PFSK-1 (cell line): ENCODE measurements around the gene SCN1A.

ENCODE experiments used
- FOXP2 ChIP-seq: optimal IDR thresholded peaks from 2 replicates; pipeline ENCODE3; 2011; ENCODE audit warnings: borderline replicate concordance, control low read depth, inconsistent platforms; ENCODE audit not compliant: insufficient read depth; ENCODE audit errors: extremely low read length, extremely low read depth
- POLR2AphosphoS5 ChIP-seq: IDR thresholded peaks from 2 replicates; pipeline ENCODE4 v1.6.1; 2012; ENCODE audit warnings: low read depth, mild to moderate bottlenecking, control low read depth, low read length, moderate library complexity
- SIN3A ChIP-seq: IDR thresholded peaks from 2 replicates; pipeline ENCODE4 v1.6.1; 2012; ENCODE audit warnings: mild to moderate bottlenecking, low read length, moderate library complexity, borderline replicate concordance; ENCODE audit not compliant: insufficient read depth
- TAF1 ChIP-seq: IDR thresholded peaks from 2 replicates; pipeline ENCODE4 v1.6.1; 2012; ENCODE audit warnings: low read length, control low read depth, borderline replicate concordance; ENCODE audit not compliant: insufficient read depth
- TF ChIP-seq, protein P1 (sequence below), 2 experiments: IDR thresholded peaks; 2 replicates each; pipeline versions ENCODE4 v1.6.1 to v1.8.0; 2011 to 2012; ENCODE audit warnings: low read depth in 2 of 2, low read length in 2 of 2, control low read depth in 1 of 2, inconsistent platforms in 1 of 2, mild to moderate bottlenecking in 1 of 2, moderate library complexity in 1 of 2; ENCODE audit not compliant: insufficient read depth in 1 of 2

SCN1A gene

DNA sequence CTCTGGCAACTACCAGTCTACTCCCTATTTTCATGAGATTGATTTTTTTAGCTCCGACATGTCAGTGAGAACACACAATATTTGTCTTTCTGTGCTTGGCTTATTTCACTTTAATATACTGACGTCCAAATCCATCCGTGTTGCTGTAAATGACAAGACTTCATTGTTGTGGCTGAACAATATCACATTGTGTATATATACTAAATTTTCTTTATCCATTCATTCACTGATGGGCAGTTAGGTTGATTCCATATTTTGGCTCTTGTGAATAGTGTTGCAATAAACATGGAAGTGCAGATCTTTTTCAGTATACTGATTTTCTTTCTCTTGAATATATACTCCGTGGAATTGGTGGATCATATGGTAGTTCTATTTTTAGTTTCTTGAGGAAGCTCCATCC, 168.4 kb downstream of the SCN1A start:
- TF ChIP-seq, protein P1, sequence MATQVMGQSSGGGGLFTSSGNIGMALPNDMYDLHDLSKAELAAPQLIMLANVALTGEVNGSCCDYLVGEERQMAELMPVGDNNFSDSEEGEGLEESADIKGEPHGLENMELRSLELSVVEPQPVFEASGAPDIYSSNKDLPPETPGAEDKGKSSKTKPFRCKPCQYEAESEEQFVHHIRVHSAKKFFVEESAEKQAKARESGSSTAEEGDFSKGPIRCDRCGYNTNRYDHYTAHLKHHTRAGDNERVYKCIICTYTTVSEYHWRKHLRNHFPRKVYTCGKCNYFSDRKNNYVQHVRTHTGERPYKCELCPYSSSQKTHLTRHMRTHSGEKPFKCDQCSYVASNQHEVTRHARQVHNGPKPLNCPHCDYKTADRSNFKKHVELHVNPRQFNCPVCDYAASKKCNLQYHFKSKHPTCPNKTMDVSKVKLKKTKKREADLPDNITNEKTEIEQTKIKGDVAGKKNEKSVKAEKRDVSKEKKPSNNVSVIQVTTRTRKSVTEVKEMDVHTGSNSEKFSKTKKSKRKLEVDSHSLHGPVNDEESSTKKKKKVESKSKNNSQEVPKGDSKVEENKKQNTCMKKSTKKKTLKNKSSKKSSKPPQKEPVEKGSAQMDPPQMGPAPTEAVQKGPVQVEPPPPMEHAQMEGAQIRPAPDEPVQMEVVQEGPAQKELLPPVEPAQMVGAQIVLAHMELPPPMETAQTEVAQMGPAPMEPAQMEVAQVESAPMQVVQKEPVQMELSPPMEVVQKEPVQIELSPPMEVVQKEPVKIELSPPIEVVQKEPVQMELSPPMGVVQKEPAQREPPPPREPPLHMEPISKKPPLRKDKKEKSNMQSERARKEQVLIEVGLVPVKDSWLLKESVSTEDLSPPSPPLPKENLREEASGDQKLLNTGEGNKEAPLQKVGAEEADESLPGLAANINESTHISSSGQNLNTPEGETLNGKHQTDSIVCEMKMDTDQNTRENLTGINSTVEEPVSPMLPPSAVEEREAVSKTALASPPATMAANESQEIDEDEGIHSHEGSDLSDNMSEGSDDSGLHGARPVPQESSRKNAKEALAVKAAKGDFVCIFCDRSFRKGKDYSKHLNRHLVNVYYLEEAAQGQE (IDR thresholded peaks at IDR 0.05; ENCODE audit: insufficient read depth in 1 of 2, low read depth in 2 of 2, low read length in 2 of 2): no peak
- no peak for TF ChIP-seq TAF1

DNA sequence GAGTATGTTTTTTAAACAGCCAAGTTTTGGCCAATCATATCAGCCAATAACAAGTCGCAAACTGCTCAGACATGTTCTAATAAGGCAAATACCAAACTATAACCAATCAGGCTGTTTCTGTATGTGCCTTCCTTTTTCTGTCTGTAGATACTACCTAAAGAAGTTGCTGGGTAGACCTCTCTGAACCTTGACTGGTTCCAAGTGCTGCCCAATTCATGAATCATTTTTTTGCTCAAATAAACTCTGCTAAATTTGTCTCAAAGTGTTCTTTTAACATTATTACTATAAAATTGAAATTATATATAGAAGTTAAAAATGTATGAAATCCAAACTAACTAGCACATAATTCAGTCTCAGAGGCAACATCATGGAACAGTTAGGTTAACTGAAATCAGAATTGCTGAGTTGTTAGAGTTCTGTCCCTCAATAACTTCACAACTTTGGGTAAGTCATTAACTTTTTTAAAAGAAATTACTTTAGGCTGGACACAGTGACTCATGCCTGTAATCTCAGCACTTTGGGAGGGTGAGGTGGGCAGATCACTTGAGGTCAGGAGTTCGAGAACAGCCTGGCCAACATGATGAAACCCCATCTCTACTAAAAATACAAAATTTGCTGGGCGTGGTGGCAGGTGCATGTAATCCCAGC, 169.4 kb downstream of the SCN1A start:
- TF ChIP-seq TAF1: no peak
- TF ChIP-seq, protein P1 (IDR thresholded peaks at IDR 0.05; ENCODE audit: insufficient read depth in 1 of 2, low read depth in 2 of 2, low read length in 2 of 2): no peak
- TF ChIP-seq POLR2AphosphoS5: no peak
- no peak for TF ChIP-seq FOXP2
- TF ChIP-seq SIN3A: no peak

DNA sequence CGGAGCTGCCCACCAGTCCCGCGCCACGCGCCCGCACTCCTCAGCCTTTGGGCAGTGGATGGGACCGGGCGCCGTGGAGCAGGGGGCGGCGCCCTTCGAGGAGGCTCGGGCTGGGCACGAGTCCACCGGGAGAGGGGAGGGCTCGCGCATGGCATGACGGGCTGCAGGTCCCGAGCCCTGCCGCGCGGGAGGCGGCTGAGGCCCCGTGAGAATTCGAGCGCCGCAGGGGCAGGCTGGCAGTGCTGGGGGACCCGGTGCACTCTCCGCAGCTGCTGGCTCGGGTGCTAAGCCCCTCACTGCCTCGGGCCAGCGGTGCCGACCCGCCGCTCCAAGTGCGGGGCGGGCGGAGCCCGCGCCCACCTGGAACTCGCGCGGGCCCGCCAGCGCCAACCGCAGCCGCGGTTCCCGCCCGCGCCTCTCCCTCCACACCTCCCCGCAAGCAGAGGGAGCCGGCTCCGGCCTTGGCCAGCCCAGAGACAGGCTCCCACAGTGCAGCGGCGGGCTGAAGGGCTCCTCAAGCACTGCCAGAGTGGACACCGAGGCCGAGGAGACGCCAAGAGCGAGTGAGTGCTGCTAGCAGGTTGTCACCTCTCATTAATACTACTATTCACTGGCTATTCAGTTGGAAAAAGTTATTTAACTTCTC, 170.7 kb downstream of the SCN1A start:
- TF ChIP-seq, protein P1 (IDR thresholded peaks at IDR 0.05; ENCODE audit: insufficient read depth in 1 of 2, low read depth in 2 of 2, low read length in 2 of 2): no peak

DNA sequence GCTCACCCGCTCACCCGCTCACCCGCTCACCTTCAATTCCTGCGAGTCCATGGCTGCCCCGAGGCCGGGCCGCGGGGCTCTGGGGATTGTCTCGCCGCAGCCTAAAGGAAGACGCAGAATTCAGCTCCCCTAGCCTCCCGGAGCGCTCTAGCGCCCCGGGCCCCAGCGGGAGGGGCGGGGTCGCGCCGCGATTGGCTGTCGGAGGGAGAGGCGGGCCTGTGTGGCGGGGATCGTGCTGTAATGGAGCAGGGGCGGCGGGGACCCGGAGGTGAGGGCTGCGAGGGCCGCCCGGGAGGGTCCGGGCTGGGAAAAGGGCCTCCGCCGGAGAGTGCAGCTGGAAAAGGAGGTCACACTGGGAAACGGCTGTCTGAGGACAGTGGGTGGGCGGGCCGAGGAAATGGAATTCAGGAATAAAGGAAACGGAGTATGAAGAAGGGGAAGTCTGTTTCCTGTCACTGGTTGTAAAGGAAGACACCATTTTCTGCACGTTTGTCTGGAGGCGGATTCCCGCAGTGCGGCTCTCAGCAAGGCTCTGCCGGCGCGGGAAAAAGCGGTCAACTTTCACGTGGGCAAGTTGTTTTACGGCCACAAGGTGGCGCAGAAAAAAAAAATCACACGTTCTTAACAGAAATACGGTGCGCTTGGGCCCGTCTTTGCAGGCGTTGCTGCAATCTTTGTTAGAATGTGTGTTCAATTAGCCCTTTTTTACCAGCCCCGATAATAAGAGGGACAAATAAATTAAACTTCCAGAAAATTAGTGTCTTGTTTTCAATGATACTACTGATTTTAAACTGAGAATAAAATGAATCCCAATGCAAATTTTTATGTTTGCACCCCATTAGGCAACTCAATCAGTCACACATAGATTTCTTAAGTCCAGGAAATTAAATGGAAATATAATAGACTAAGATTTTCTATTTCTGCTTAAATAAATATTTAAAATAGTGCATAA, 173.9 kb downstream of the SCN1A start, which contains the start of gene TTC21B:
Gene TTC21B, minus strand, starts transcription at position 122 of the 952 bp plus-strand sequence. Its CDS starts 71 bp downstream, at position 51.
- peak; percentile 58; the same call in 1 of the 2 replicates for TF ChIP-seq POLR2AphosphoS5
- no peak for TF ChIP-seq SIN3A

DNA sequence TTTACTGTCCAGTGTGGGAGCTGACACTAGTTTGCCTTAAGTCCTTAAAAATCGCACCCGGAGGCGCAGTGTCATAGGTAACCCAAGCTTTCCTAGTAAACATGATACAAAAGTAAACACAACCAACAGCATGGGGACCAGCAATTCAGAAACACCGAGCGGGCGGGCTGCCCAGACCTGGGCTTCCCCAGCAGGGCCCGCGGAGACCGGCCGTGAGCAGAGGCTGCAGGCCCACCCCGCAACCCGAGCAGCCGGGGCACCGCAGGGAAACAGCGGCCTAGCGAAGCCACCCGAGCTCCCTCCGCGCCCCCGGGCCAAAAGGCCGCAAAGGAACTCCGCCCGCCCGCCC, 174.5 kb downstream of the SCN1A start:
- no peak for TF ChIP-seq TAF1
- no peak for TF ChIP-seq SIN3A

DNA sequence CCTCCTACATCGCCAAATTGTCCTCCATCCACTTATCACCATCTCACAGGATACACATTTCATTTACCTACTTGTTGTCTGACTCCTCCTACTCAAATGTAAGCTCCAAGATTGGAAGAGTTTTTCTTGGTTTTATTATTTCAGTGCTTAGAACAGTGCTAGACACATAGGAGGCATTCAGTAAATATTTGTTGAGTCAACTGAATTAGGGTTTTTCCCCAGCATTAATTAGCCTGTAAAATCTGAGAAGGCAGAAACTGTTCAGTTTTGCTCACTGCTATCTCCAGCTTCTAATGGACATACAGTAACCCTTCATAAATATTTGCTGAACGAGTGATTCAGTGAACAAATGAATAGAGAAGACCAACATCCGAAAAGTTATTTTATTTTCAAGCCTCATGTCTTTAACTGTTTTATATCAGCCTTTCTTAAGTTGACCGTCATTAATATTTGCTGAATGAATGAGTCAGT, 175.0 kb downstream of the SCN1A start:
- no peak for TF ChIP-seq SIN3A
- TF ChIP-seq, protein P1 (IDR thresholded peaks at IDR 0.05; ENCODE audit: insufficient read depth in 1 of 2, low read depth in 2 of 2, low read length in 2 of 2): no peak
- TF ChIP-seq FOXP2: no peak
- no peak for TF ChIP-seq TAF1
- no peak for TF ChIP-seq POLR2AphosphoS5
